Measurements from ENCODE around the gene RHBDF2.
"Not testable (repeated sequence)": the region's sequence is repeated elsewhere in the genome, so short reads cannot be mapped to it uniquely, and the experiment has no call there.

Gene RHBDF2

GRCh38 chr17:76538281-76538931 lies 37.2 kb upstream of the RHBDF2 start:
- DNase-seq (ENCODE audit: low read depth, low spot score): no peak

- no peak for DNase-seq (ENCODE audit: low read depth, low spot score)
Observed at GRCh38 chr17:76537578-76538280, 36.5 kb upstream of the RHBDF2 start, which contains the start of gene CYGB. Gene CYGB (minus strand): TSS chr17:76537709. CDS start chr17:76537542, 167 bp downstream.

- DNase-seq (ENCODE audit: low read depth, low spot score): no peak
Observed at GRCh38 chr17:76537288-76537577, 36.0 kb upstream of the RHBDF2 start.

- DNase-seq (ENCODE audit: low read depth, low spot score): no peak
Observed at GRCh38 chr17:76536511-76537287, 35.5 kb upstream of the RHBDF2 start.

GRCh38 chr17:76535788-76536510 lies 34.7 kb upstream of the RHBDF2 start:
- no peak for DNase-seq (ENCODE audit: low read depth, low spot score)

- no peak for DNase-seq (ENCODE audit: low read depth, low spot score)
Observed at GRCh38 chr17:76534831-76535732, 33.9 kb upstream of the RHBDF2 start.

- DNase-seq (ENCODE audit: low read depth, low spot score): not testable (repeated sequence)
Observed at GRCh38 chr17:76533640-76534359, 32.6 kb upstream of the RHBDF2 start.

GRCh38 chr17:76532072-76532651 lies 30.9 kb upstream of the RHBDF2 start:
- DNase-seq (ENCODE audit: low read depth, low spot score): no peak

GRCh38 chr17:76531486-76532038 lies 30.3 kb upstream of the RHBDF2 start:
- no peak for DNase-seq (ENCODE audit: low read depth, low spot score)

- DNase-seq (ENCODE audit: low read depth, low spot score): no peak
Observed at GRCh38 chr17:76530811-76531485, 29.7 kb upstream of the RHBDF2 start.

GRCh38 chr17:76530095-76530723 lies 29.0 kb upstream of the RHBDF2 start:
- no peak for DNase-seq (ENCODE audit: low read depth, low spot score)

GRCh38 chr17:76529224-76530094 lies 28.2 kb upstream of the RHBDF2 start:
- DNase-seq (ENCODE audit: low read depth, low spot score): no peak

GRCh38 chr17:76528528-76529223 lies 27.5 kb upstream of the RHBDF2 start:
- DNase-seq (ENCODE audit: low read depth, low spot score): no peak

GRCh38 chr17:76528156-76528527 lies 26.9 kb upstream of the RHBDF2 start:
- DNase-seq (ENCODE audit: low read depth, low spot score): no peak

GRCh38 chr17:76527430-76528111 lies 26.3 kb upstream of the RHBDF2 start:
- DNase-seq (ENCODE audit: low read depth, low spot score): no peak

GRCh38 chr17:76527016-76527415 lies 25.8 kb upstream of the RHBDF2 start:
- not testable (repeated sequence) for DNase-seq (ENCODE audit: low read depth, low spot score)

- DNase-seq (ENCODE audit: low read depth, low spot score): not testable (repeated sequence)
Observed at GRCh38 chr17:76525513-76525833, 24.2 kb upstream of the RHBDF2 start.

Data from activated CD4-positive, CD25-positive, alpha-beta regulatory T cell treated with anti-CD3 and anti-CD28 coated beads, Interleukin-2, amount 50 U/mL, for 16 hours (primary cell).